Gastrocnemius medialis (tissue), 4 donors: ENCODE results near the gene ZNF768. TPM values are rescaled to one million over a fixed set of nuclear protein-coding genes. Genes with fewer than 3 reads are reported as not detected.

ENCODE experiments used
- ATAC-seq, 2 donors: fragments of 150-250 bp; one replicate each; pipeline ENCODE4 v1.9.1; 2016
- DNase-seq, 2 donors: peaks; one replicate each; pipeline ENCODE4 v3.0.0-alpha.2; 2019
- H3K27ac ChIP-seq, 4 donors: fragments of 200-600 bp; sonication (generic); 1 replicate in 1 of 4; 2 replicates in 3 of 4; pipeline ENCODE4 v1.5.1; 2016 to 2018; ENCODE audit warnings: mild to moderate bottlenecking in 2 of 4, moderate library complexity in 1 of 4
- H3K27me3 ChIP-seq, 3 donors: fragments of 200-600 bp; sonication (generic) in 2 of 3; 1 replicate in 1 of 3; 2 replicates in 2 of 3; pipeline versions ENCODE4 v1.5.1 to v1.6.0; 2016 to 2019; ENCODE audit warnings: mild to moderate bottlenecking in 1 of 3, moderate library complexity in 1 of 3
- H3K36me3 ChIP-seq, 2 donors: fragments of 200-600 bp; sonication (generic) in 1 of 2; one replicate each; pipeline ENCODE4 v1.5.1; 2017 to 2018
- H3K4me1 ChIP-seq, 2 donors: fragments of 200-600 bp; sonication (generic) in 1 of 2; one replicate each; pipeline ENCODE4 v1.5.1; 2016 to 2017; ENCODE audit warnings: mild to moderate bottlenecking in 2 of 2
- H3K4me3 ChIP-seq, 4 donors: fragments of 200-600 bp; sonication (generic) in 3 of 4; 1 replicate in 1 of 4; 2 replicates in 3 of 4; pipeline ENCODE4 v1.5.1; 2016 to 2019; ENCODE audit warnings: mild to moderate bottlenecking in 2 of 4
- H3K9me3 ChIP-seq, 3 donors: fragments of 200-600 bp; sonication (generic) in 2 of 3; 1 replicate in 1 of 3; 2 replicates in 2 of 3; pipeline ENCODE4 v1.5.1; 2016 to 2019
- POLR2A ChIP-seq, 2 donors: fragments of 450-650 bp; IDR thresholded peaks; one replicate each; pipeline ENCODE4 v1.6.1; 2017; ENCODE audit warnings: antibody characterized with exemption in 2 of 2, mild to moderate bottlenecking in 2 of 2, moderate library complexity in 2 of 2
- in situ Hi-C, 4 donors: fragments of 200-750 bp; cut with MboI; loops; one replicate each; pipeline versions ENCODE4 v1.15.0 to v1.8.0; 2017; ENCODE audit warnings: low sequenced_read_pairs in 4 of 4
- intact Hi-C: fragments of 100-400 bp; cut with DNase I; formaldehyde crosslinking; loops from one replicate; pipeline ENCODE4 v1.15.1; 2023; ENCODE audit warnings: low total_unique reads
- microRNA-seq, 2 donors: library from miRNA; unstranded; fragments of <30 nt; microRNA quantifications; one replicate each; pipeline ENCODE4, GENCODE V29; 2016; ENCODE audit warnings: borderline replicate concordance in 2 of 2
- total RNA-seq, 4 donors: library from RNA; depleted of rRNA; stranded (reverse); fragments of >200 nt; gene quantifications; one replicate each; pipeline versions ENCODE4 v1.1.0 to v1.2.3, GENCODE V29; 2016
- TF ChIP-seq, protein P1 (sequence below), 5 experiments: fragments of 450-650 bp in 3 of 5; fragments of 200-600 bp in 2 of 5; sonication (generic) in 2 of 5; IDR thresholded peaks in 4 of 5; conservative IDR thresholded peaks in 1 of 5; 1 replicate in 4 of 5; 2 replicates in 1 of 5; pipeline ENCODE4 v1.5.1; 2016 to 2019; ENCODE audit warnings: antibody characterized with exemption in 5 of 5, mild to moderate bottlenecking in 3 of 5, moderate library complexity in 3 of 5

The ZNF768 gene
- total RNA-seq, 4 donors from 2014 or later, result 39.8 to 118 (median 69.8) TPM

DNA sequence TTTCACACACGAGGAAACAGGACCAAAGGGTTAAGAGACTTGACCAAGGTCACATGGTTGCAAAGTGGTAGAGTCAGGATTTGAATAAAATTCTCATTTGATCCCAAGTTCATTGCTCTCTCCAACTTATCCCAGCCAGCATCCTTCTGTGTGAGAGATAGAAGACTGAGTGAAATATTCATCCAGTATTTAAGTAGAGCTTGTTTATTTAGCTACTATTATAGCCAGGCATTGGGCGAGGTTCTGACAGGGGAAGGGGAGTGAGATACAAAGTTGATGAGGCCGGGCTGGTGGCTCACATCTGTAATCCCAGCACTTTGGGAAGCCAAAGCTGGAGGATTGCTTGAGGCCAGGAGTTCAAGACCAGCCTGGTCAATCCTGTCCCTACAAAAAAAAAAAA is 49.4 kb downstream of the ZNF768 start:
- Histone ChIP-seq H3K36me3 (no peaks in the 10 kb centered on the region), H3K9me3 (no peaks in the 10 kb centered on the region), H3K4me1 (no peaks in the 10 kb centered on the region), H3K27ac (no peak overlapping the region), H3K4me3 (no peak overlapping the region), H3K27me3 (peaks cover 21 to 25% (median 23%) of the 10 kb centered on the region in 3 donors)
- DNase-seq (no peak), ATAC-seq (no peak)
- in situ Hi-C loops, result no loop called here
- intact Hi-C loops, result no loop called here
- TF ChIP-seq, protein P1, sequence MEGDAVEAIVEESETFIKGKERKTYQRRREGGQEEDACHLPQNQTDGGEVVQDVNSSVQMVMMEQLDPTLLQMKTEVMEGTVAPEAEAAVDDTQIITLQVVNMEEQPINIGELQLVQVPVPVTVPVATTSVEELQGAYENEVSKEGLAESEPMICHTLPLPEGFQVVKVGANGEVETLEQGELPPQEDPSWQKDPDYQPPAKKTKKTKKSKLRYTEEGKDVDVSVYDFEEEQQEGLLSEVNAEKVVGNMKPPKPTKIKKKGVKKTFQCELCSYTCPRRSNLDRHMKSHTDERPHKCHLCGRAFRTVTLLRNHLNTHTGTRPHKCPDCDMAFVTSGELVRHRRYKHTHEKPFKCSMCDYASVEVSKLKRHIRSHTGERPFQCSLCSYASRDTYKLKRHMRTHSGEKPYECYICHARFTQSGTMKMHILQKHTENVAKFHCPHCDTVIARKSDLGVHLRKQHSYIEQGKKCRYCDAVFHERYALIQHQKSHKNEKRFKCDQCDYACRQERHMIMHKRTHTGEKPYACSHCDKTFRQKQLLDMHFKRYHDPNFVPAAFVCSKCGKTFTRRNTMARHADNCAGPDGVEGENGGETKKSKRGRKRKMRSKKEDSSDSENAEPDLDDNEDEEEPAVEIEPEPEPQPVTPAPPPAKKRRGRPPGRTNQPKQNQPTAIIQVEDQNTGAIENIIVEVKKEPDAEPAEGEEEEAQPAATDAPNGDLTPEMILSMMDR (IDR thresholded peaks at IDR 0.05 in 4 of 5, conservative IDR thresholded peaks at IDR 0.05 in 1 of 5), result no peak
- no peak for TF ChIP-seq POLR2A (IDR thresholded peaks at IDR 0.05)

DNA sequence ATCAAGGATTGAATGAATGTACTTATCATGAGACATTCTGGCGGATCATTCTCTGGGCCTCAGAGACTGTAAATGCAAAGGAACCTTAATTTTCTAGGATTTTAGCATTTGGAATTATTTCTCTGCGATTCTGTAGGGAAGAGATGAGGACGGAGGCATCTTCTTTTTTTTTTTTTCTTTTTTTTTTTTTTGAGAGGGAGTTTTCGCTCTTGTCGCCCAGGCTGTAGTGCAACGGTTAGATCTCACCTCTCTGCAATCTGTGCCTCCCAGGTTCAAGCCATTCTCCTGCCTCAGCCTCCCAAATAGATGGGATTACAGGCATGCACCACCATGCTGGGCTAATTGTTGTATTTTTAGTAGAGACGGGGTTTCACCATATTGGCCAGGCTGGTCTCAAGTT is 51.7 kb downstream of the ZNF768 start:
- intact Hi-C loops (no loop called here), in situ Hi-C loops (no loop called here)
- TF ChIP-seq, protein P1 (IDR thresholded peaks at IDR 0.05 in 4 of 5, conservative IDR thresholded peaks at IDR 0.05 in 1 of 5), result no peak
- no peak for TF ChIP-seq POLR2A (IDR thresholded peaks at IDR 0.05)
- Histone ChIP-seq H3K4me3 (no peak overlapping the region), H3K27me3 (peaks cover 21 to 25% (median 23%) of the 10 kb centered on the region in 3 donors), H3K27ac (no peak overlapping the region), H3K36me3 (no peaks in the 10 kb centered on the region), H3K9me3 (no peaks in the 10 kb centered on the region), H3K4me1 (no peaks in the 10 kb centered on the region)
- ATAC-seq (no peak), DNase-seq (no peak)

GRCh38 chr16:30474074-30474452 is 52.3 kb downstream of the ZNF768 start:
- DNase-seq, result no peak
- in situ Hi-C loops (no loop called here), intact Hi-C loops (no loop called here)
- Histone ChIP-seq H3K4me1 (no peaks in the 10 kb centered on the region), H3K36me3 (no peaks in the 10 kb centered on the region), H3K27me3 (peaks cover 21 to 25% (median 23%) of the 10 kb centered on the region in 3 donors), H3K9me3 (no peaks in the 10 kb centered on the region), H3K27ac (no peak overlapping the region), H3K4me3 (no peak overlapping the region)
- TF ChIP-seq POLR2A (IDR thresholded peaks at IDR 0.05), result no peak
- TF ChIP-seq, protein P1 (IDR thresholded peaks at IDR 0.05 in 4 of 5, conservative IDR thresholded peaks at IDR 0.05 in 1 of 5), result no peak
- ATAC-seq, result no peak

Small RNA genes within 50 kb of the gene (microRNA-seq; reads per million reads assigned to microRNA genes)
- 0 reads per million in 2 donors for gene MIR4518

Other genes starting within 250 kb of the ZNF768 start
- 10 to 100 TPM; 33.4 to 53.8 (median 40.9) TPM for gene CD2BP2, start 171.3 kb downstream of the ZNF768 start, total RNA-seq
- gene TBC1D10B, start 156.1 kb downstream of the ZNF768 start, total RNA-seq, result 10 to 100 TPM; 35.3 to 52.6 (median 43.6) TPM
- 1,000 to 10,000 TPM; 1,053 to 4,879 (median 1,942) TPM for gene MYL11, start 151.8 kb downstream of the ZNF768 start, total RNA-seq
- under 1 TPM in 1 of 4 donors, not detected in 3; 0.65 TPM for gene SEPTIN1, start 144.0 kb downstream of the ZNF768 start, total RNA-seq
- 10 to 100 TPM in 2 of 4 donors, 1 to 10 TPM in 2; 4.4 to 12.7 (median 8.7) TPM for gene ZNF48, start 131.1 kb downstream of the ZNF768 start, total RNA-seq
- 10 to 100 TPM; 16.7 to 34.1 (median 24.7) TPM for gene ZNF771, start 119.0 kb downstream of the ZNF768 start, total RNA-seq
- gene DCTPP1, start 96.5 kb downstream of the ZNF768 start, total RNA-seq, result 10 to 100 TPM; 11.8 to 32.6 (median 17.8) TPM
- gene SEPHS2, start 80.7 kb downstream of the ZNF768 start, total RNA-seq, result 10 to 100 TPM; 23.7 to 29.5 (median 27.4) TPM
- gene ITGAL, start 53.8 kb downstream of the ZNF768 start, total RNA-seq, result 1 to 10 TPM in 1 of 4 donors, under 1 TPM in 2, not detected in 1; 0.16 to 1.9 (median 0.86) TPM
- gene ZNF747, start 8.3 kb upstream of the ZNF768 start, total RNA-seq, result 10 to 100 TPM in 3 of 4 donors, 1 to 10 TPM in 1; 8.6 to 17.5 (median 13.1) TPM
- 1 to 10 TPM; 3.7 to 5.5 (median 4.9) TPM for gene ZNF764, start 31.8 kb upstream of the ZNF768 start, total RNA-seq
- gene ZNF688, start 45.1 kb upstream of the ZNF768 start, total RNA-seq, result 10 to 100 TPM; 11.0 to 38.2 (median 18.5) TPM
- gene ZNF785, start 59.1 kb upstream of the ZNF768 start, total RNA-seq, result 1 to 10 TPM in 2 of 4 donors, under 1 TPM in 2; 0.70 to 3.2 (median 1.0) TPM
- gene ZNF689, start 83.8 kb upstream of the ZNF768 start, total RNA-seq, result 1 to 10 TPM; 2.9 to 6.3 (median 6.1) TPM
- 10 to 100 TPM in 3 of 4 donors, 1 to 10 TPM in 1; 8.8 to 28.4 (median 17.8) TPM for gene PRR14, start 124.4 kb upstream of the ZNF768 start, total RNA-seq
- gene FBRS, start 131.9 kb upstream of the ZNF768 start, total RNA-seq, result 10 to 100 TPM; 22.0 to 34.8 (median 28.0) TPM
- 10 to 100 TPM; 15.3 to 25.5 (median 21.9) TPM for gene SRCAP, start 172.6 kb upstream of the ZNF768 start, total RNA-seq
- 10 to 100 TPM in 3 of 4 donors, 1 to 10 TPM in 1; 8.8 to 30.0 (median 21.6) TPM for gene PHKG2, start 221.9 kb upstream of the ZNF768 start, total RNA-seq
- 1 to 10 TPM in 2 of 4 donors, under 1 TPM in 1, not detected in 1; 0.73 to 5.8 (median 1.7) TPM for gene CFAP119, start 235.5 kb upstream of the ZNF768 start, total RNA-seq
- 10 to 100 TPM; 42.8 to 90.0 (median 57.0) TPM for gene RNF40, start 235.8 kb upstream of the ZNF768 start, total RNA-seq